IPS-NIHi7 (cell line): ENCODE measurements around the gene NKAPL.

Source experiments
- DNase-seq: peaks from one replicate; pipeline ENCODE4 v3.0.0; 2012; ENCODE audit warnings: mixed read lengths; ENCODE audit errors: extremely low spot score

NKAPL gene

GRCh38 chr6:28245206-28245941 is 13.7 kb upstream of the NKAPL start:
- no peak for DNase-seq

DNA sequence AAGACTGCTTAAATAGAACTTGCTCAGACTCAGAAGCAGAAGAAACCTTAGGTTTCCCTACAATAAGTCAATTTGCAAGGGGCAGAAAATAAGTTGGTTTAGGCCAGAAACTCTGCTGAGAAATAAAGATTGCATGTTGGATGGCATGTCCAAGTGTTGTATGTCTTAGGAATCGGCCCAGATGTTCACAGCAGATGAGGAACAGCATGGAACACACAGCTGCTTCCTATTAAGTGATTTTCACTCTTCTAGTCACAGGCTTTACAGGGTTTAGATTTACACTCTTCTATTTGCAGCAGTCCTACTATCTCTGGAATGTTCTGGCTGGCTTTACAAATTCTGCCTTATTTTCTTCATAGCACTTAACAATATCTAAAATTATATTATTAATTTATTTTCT is 10.2 kb upstream of the NKAPL start:
- DNase-seq: no peak

DNA sequence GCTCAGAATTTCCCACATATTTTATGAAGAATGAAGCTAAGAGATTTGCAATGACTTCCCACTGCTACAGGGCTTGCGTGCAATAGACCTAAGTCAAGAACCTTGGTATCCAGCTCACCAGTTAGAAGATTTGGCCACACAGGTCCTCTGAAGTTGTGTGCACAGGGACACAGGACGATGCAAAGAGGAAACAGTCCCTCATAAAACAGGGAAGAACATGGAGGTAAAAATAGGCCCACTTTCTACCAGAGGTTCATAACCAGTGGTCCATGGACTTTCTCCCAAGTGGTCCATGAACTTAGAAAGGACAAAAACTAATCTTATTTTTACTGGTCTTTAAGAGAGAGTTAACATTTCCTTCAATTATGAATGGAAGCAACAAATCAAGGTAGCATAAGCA is 8.3 kb upstream of the NKAPL start:
- no peak for DNase-seq

GRCh38 chr6:28251661-28252008 is 7.5 kb upstream of the NKAPL start:
- peak; percentile 26 for DNase-seq

GRCh38 chr6:28252009-28252975 is 6.8 kb upstream of the NKAPL start, which contains the start of gene ZKSCAN4:
TSS of gene ZKSCAN4 (minus strand) at chr6:28252269. CDS start at chr6:28251980, 289 bp downstream.
- DNase-seq: peak; percentile 90

- DNase-seq: no peak
Observed at GRCh38 chr6:28254121-28254519, 5.0 kb upstream of the NKAPL start.

DNA sequence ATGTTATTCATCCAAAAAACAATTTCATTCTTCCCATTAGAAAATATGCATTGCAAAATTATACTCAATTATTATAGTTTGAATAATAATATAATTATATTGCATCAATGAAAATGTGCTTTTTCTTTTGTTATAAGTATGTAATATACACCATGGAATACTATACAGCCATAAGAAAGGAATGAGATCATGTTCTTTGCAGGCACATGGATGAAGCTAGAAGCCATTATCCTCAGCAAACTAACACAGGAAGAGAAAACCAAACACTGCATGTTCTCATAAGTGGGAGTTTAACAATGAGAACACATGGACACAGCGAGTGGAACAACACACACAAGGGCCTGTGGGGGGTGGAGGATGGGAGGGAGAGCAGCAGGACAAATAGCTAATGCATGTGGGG is 2.1 kb upstream of the NKAPL start:
- no peak for DNase-seq

DNA sequence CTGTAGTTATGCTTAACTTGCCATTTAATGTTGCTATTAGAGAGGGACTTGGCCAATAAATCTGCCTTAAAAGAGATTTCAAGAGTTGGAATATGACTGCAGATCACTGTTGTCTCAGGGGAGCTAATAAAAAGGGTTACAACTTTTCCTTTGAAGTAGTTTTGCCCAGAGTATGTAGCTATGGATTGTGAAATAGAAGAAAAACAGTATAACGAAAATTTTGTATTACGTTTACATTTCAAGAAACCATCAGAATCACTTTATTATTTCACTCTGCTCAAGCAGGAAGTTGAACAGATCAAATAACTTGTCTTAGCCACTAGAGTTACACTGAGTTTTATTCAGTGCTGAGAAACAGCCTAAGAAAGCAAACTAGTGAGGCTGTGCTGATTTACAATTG is 4.8 kb downstream of the NKAPL start:
- no peak for DNase-seq

DNA sequence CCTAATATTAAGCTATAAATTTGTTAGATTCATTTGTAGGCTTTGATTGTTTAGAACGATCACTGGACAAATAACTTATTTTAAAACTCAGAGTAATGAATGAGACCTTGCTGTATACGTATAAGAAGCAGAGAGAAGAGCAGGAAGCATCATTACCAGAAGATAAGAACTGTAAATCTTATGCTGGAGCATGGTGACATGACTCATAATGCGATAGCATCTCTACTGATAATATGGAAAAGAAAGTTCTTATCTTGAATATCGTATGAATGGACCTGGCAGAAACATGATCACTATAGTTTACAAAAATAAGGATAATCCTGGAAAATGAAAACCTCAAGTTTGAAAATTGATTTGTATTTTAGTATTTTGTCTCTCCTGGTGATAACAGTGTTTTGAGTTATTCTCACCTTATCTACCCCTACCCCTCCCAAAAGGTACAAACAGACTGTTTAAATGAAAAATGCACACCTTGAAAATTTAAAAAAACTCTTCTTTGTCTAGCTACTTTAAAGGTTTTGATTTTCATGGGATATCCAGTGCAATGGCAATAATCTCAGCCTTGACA is 5.8 kb downstream of the NKAPL start:
- no peak for DNase-seq

DNA sequence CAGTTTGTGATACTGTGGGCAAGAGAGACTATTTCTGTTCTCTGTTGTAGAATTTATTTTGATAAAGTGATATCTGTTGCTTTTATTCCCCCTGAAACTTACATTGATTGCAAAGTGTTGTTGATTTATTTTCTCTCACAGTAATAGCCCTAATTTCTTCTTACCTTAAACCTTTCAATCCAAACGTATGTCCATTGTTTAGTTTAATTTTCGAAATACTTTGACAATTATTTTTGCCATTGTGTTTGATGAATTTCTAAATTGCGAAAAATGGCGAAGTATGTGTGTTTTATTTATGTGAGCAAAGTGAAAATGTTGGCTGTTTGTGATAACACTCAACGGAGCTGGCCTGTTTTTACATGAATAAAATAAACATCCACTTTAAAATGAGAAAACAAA is 7.5 kb downstream of the NKAPL start:
- no peak for DNase-seq

DNA sequence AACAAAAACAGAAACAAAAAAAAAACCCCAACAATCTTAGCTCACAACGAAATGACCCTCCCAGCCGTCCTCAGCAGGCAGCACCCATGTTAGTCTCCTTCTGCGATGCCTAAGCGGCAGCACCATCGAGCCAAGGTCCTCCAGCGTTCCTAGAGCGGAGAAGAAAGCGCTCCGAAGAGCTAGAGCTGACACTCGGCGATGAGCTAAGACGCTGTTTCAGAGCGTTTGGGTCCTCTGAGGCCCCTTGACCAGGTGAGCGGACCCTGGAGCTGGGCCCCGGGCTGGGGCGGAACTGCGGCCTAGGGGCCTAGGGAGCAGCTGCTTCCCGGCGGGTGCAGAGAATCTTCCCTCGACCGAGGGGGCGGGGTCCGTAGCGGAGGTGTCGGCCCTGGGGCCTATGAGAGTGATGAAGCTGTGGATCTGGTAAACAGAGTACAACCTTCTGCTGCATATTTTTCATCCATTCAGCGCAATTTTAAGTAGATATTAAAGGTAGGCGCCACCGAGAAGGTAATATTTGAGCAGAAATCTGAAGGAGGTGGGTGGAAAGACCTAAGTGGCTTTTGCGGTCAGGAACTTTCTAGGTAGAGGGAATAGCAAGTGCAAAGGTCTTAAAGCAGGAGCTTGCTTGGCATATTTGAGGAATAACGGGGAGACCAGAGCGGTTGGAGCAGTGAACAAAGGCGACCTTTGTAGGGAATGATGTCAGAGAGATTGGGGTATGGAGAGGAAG is 8.0 kb downstream of the NKAPL start, which contains the start of gene ZSCAN26:
TSS of gene ZSCAN26 (plus strand) at position 182 of the 733 bp plus-strand sequence. CDS start 4,777 bp downstream, outside the sequence.
- DNase-seq: peak; percentile 81

DNA sequence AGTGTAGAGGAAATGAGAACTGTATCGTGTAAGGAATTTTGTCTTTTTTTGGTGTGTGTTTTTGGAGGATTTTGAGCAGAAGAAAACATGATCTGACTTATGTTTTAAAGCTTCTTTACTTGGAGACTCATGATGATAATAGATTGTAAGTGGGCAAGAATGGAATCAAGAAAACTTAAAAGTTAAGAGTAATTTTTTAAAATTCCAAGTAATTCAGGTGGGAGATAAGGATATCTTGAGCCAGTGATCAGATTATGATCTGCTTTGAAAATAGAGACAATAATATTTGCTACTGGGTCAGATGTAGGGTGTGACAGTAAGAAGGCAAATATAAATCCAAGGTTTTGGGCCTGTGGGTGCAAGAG is 8.6 kb downstream of the NKAPL start:
- DNase-seq: no peak

DNA sequence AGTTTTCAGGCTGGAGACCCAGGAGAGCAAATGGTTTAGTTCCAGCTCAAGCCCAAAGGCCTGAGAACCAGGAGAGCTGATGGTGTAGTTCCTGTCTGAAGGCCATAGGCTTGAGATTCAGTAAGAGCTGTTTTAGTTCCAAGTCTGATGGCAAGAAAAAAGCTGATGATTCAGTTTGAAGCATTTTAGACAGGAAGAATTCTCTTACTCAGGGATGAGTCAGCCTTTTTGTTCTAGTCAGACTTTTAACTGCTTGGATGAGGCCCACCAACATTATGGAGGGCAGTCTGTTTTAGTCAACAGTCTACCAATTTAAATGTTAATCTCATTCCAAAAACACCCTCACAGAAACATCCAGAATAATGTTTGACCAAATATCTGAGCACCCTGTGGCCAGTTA is 10.4 kb downstream of the NKAPL start:
- no peak for DNase-seq

- no peak for DNase-seq
Observed at GRCh38 chr6:28274888-28275287, 15.8 kb downstream of the NKAPL start.

DNA sequence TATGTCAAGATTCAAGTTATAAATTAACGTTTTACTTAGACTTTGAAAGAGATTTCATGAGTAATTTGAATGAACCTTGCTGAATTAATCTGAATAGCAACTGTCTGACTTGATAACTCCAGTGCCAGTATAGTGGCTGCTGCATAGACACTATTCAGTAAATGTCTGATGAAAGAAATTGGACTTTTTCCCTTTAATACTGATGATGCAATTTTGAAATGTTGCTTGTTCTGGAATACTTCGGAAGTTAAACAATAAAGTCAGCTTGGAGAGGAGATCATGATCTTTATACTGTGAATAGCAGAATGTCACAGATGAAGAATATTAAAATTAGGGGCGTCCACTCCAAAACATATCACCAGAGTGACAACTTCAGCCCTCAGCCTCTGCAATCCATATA is 18.6 kb downstream of the NKAPL start:
- no peak for DNase-seq

GRCh38 chr6:28280595-28281287 is 21.6 kb downstream of the NKAPL start:
- DNase-seq: no peak

- peak; percentile 92 for DNase-seq
Observed at GRCh38 chr6:28281288-28282064, 22.4 kb downstream of the NKAPL start, which contains the start of gene PGBD1. TSS of gene PGBD1 (plus strand) at chr6:28281572. CDS start at chr6:28283814, 2,242 bp downstream.

- DNase-seq: no peak
Observed at GRCh38 chr6:28282926-28283325, 23.8 kb downstream of the NKAPL start.

- DNase-seq: no peak
Observed at GRCh38 chr6:28291573-28291972, 32.5 kb downstream of the NKAPL start.

- DNase-seq: no peak
Observed at GRCh38 chr6:28295326-28295725, 36.2 kb downstream of the NKAPL start.
